ENCODE results near the gene KCTD15. TPM values are rescaled to one million over a fixed set of nuclear protein-coding genes. Genes with fewer than 3 reads are reported as not detected.

Gene KCTD15
- total RNA-seq, 6 donors from 2014 or later, result 13.4 to 98.1 (median 30.5) TPM

GRCh38 chr19:33759356-33759755 is 37.3 kb upstream of the KCTD15 start:
- no peak for ATAC-seq (ENCODE audit: low FRiP score in 2 of 2)
- TF ChIP-seq POLR2AphosphoS5 (IDR thresholded peaks at IDR 0.05), result no peak
- TF ChIP-seq CTCF (IDR thresholded peaks at IDR 0.05), result no peak
- no peak for TF ChIP-seq EP300 (IDR thresholded peaks at IDR 0.05)
- no peak for TF ChIP-seq POLR2A (IDR thresholded peaks at IDR 0.05)

GRCh38 chr19:33763633-33764371 is 32.9 kb upstream of the KCTD15 start:
- ATAC-seq (ENCODE audit: low FRiP score in 2 of 2), result no peak
- WGBS, 2 donors, result 69 to 74% methylated on average over 7 to 11 of the region's 11 CpGs
- peak in 1 of 2 donors; percentile 42 for DNase-seq
- H3K36me3 ChIP-seq, result no peaks in the 10 kb centered on the region
- no peaks in the 10 kb centered on the region for H3K9me3 ChIP-seq
- H3K4me3 ChIP-seq, result no peak overlapping the region
- no peaks in the 10 kb centered on the region for H3K27me3 ChIP-seq
- no peak overlapping the region for H3K27ac ChIP-seq
- H3K4me1 ChIP-seq, result peaks cover 0 to 4% (median 2%) of the 10 kb centered on the region in 4 donors
- TF ChIP-seq EP300 (IDR thresholded peaks at IDR 0.05), result no peak
- TF ChIP-seq POLR2A (IDR thresholded peaks at IDR 0.05), result no peak
- TF ChIP-seq CTCF (IDR thresholded peaks at IDR 0.05), result no peak
- TF ChIP-seq POLR2AphosphoS5 (IDR thresholded peaks at IDR 0.05), result no peak

More at GRCh38 chr19:33759356-33759755, 37.3 kb upstream of the KCTD15 start:
- DNase-seq, result no peak
- no peak overlapping the region for H3K4me3 ChIP-seq
- WGBS, 2 donors, result 88 to 100% methylated on average over 4 to 7 of the region's 7 CpGs
- no peaks in the 10 kb centered on the region for H3K27me3 ChIP-seq
- no peaks in the 10 kb centered on the region for H3K36me3 ChIP-seq
- H3K4me1 ChIP-seq, result peaks cover 7 to 12% (median 8%) of the 10 kb centered on the region in 4 donors
- H3K27ac ChIP-seq, result peak overlapping the region in 1 of 4 donors; percentile 26
- H3K9me3 ChIP-seq, result no peaks in the 10 kb centered on the region

GRCh38 chr19:33766623-33767022 is 30.0 kb upstream of the KCTD15 start:
- no peak overlapping the region for H3K27ac ChIP-seq
- 74 to 79% methylated on average over 8 to 13 of the region's 13 CpGs for WGBS, 2 donors
- H3K4me1 ChIP-seq, result peaks cover 0 to 3% (median 0%) of the 10 kb centered on the region in 4 donors
- DNase-seq, result peak in 1 of 2 donors; percentile 30
- H3K4me3 ChIP-seq, result no peak overlapping the region
- TF ChIP-seq EP300 (IDR thresholded peaks at IDR 0.05), result no peak
- no peak for TF ChIP-seq POLR2AphosphoS5 (IDR thresholded peaks at IDR 0.05)
- TF ChIP-seq CTCF (IDR thresholded peaks at IDR 0.05), result no peak
- TF ChIP-seq POLR2A (IDR thresholded peaks at IDR 0.05), result no peak
- no peak for ATAC-seq (ENCODE audit: low FRiP score in 2 of 2)
- no peaks in the 10 kb centered on the region for H3K36me3 ChIP-seq
- H3K27me3 ChIP-seq, result no peaks in the 10 kb centered on the region
- no peaks in the 10 kb centered on the region for H3K9me3 ChIP-seq

- no peaks in the 10 kb centered on the region for H3K27me3 ChIP-seq
Measured at GRCh38 chr19:33767898-33768413, 28.7 kb upstream of the KCTD15 start.

GRCh38 chr19:33769208-33769607 is 27.5 kb upstream of the KCTD15 start:
- Histone ChIP-seq H3K36me3 (no peaks in the 10 kb centered on the region), H3K4me3 (no peak overlapping the region), H3K27ac (no peak overlapping the region), H3K27me3 (no peaks in the 10 kb centered on the region), H3K4me1 (peaks cover 0 to 3% (median 0%) of the 10 kb centered on the region in 4 donors), H3K9me3 (no peaks in the 10 kb centered on the region)
- no peak for DNase-seq
- TF ChIP-seq CTCF (IDR thresholded peaks at IDR 0.05) (no peak), POLR2AphosphoS5 (IDR thresholded peaks at IDR 0.05) (no peak), EP300 (IDR thresholded peaks at IDR 0.05) (no peak), POLR2A (IDR thresholded peaks at IDR 0.05) (no peak)
- ATAC-seq (ENCODE audit: low FRiP score in 2 of 2), result no peak
- 54 to 65% methylated on average over 6 of the region's 6 CpGs for WGBS, 2 donors

More at GRCh38 chr19:33767898-33768413, 28.7 kb upstream of the KCTD15 start:
- Histone ChIP-seq H3K9me3 (no peaks in the 10 kb centered on the region), H3K4me1 (peaks cover 0 to 3% (median 0%) of the 10 kb centered on the region in 4 donors), H3K4me3 (no peak overlapping the region), H3K27ac (no peak overlapping the region), H3K36me3 (no peaks in the 10 kb centered on the region)
- 41 to 47% methylated on average over 9 of the region's 9 CpGs for WGBS, 2 donors
- TF ChIP-seq POLR2A (IDR thresholded peaks at IDR 0.05), result no peak
- TF ChIP-seq EP300 (IDR thresholded peaks at IDR 0.05), result no peak
- DNase-seq (no peak), ATAC-seq (ENCODE audit: low FRiP score in 2 of 2) (no peak)

Data from upper lobe of left lung (tissue), 6 donors.